GM18861 (cell line): ENCODE results near the gene BIRC6.
"Not testable (repeated sequence)": the region's sequence is repeated elsewhere in the genome, so short reads cannot be mapped to it uniquely, and the experiment has no call there.

Source experiments
- ATAC-seq: cut with Tn5 transposase; IDR thresholded peaks from one replicate; pipeline ENCODE4 v1.9.1; 2021; ENCODE audit not compliant: unreplicated experiment

The BIRC6 gene

GRCh38 chr2:32502941-32503340 lies 146.1 kb downstream of the BIRC6 start:
- ATAC-seq = no peak

- ATAC-seq = no peak
These were observed 148.2 kb downstream of the BIRC6 start for GRCh38 chr2:32504877-32505478.

- ATAC-seq = no peak
These were observed 149.6 kb downstream of the BIRC6 start for GRCh38 chr2:32506446-32506845.

GRCh38 chr2:32514946-32515345 lies 158.1 kb downstream of the BIRC6 start:
- ATAC-seq = no peak

GRCh38 chr2:32516567-32516966 lies 159.7 kb downstream of the BIRC6 start:
- ATAC-seq = no peak

GRCh38 chr2:32522770-32523169 lies 165.9 kb downstream of the BIRC6 start:
- no peak for ATAC-seq

GRCh38 chr2:32523686-32524085 lies 166.9 kb downstream of the BIRC6 start:
- no peak for ATAC-seq

- ATAC-seq = no peak
These were observed 175.5 kb downstream of the BIRC6 start for GRCh38 chr2:32532341-32532740.

- ATAC-seq = no peak
These were observed 176.1 kb downstream of the BIRC6 start for GRCh38 chr2:32532961-32533360.

- ATAC-seq = no peak
These were observed 178.0 kb downstream of the BIRC6 start for GRCh38 chr2:32534831-32535230.

- no peak for ATAC-seq
These were observed 181.9 kb downstream of the BIRC6 start for GRCh38 chr2:32538735-32539134.

- not testable (repeated sequence) for ATAC-seq
These were observed 195.7 kb downstream of the BIRC6 start for GRCh38 chr2:32552483-32552882.

- peak; percentile 79 for ATAC-seq
These were observed 197.1 kb downstream of the BIRC6 start for GRCh38 chr2:32553829-32554432.

GRCh38 chr2:32558492-32558891 lies 201.7 kb downstream of the BIRC6 start:
- ATAC-seq = no peak

GRCh38 chr2:32559136-32559535 lies 202.3 kb downstream of the BIRC6 start:
- ATAC-seq = no peak

- ATAC-seq = no peak
These were observed 206.1 kb downstream of the BIRC6 start for GRCh38 chr2:32562906-32563305.

GRCh38 chr2:32564417-32565035 lies 207.7 kb downstream of the BIRC6 start:
- ATAC-seq = no peak

- ATAC-seq = no peak
These were observed 209.1 kb downstream of the BIRC6 start for GRCh38 chr2:32565902-32566301.

GRCh38 chr2:32572030-32572429 lies 215.2 kb downstream of the BIRC6 start:
- no peak for ATAC-seq

GRCh38 chr2:32572737-32573136 lies 215.9 kb downstream of the BIRC6 start:
- no peak for ATAC-seq

- ATAC-seq = peak; percentile 80
These were observed 235.0 kb downstream of the BIRC6 start for GRCh38 chr2:32591669-32592463.

- ATAC-seq = no peak
These were observed 237.8 kb downstream of the BIRC6 start for GRCh38 chr2:32594573-32594972.
